HG02610 (cell line): Measurements from ENCODE around the gene ACKR2.
A peak's percentile ranks its signal among the peaks of the same experiment; 100 is the strongest.

Experiments used
- ATAC-seq: cut with Tn5 transposase; IDR thresholded peaks from one replicate; pipeline ENCODE4 v1.9.1; 2021; ENCODE audit warnings: mild to moderate bottlenecking, moderate library complexity; ENCODE audit not compliant: unreplicated experiment

ACKR2 gene

GRCh38 chr3:42809202-42809601 is at the start of gene ACKR2:
Gene ACKR2, plus strand, starts transcription at chr3:42809445. Its CDS starts 55,058 bp downstream, at chr3:42864503.
- no peak for ATAC-seq

- no peak for ATAC-seq
Observed at GRCh38 chr3:42762046-42762724, 47.1 kb upstream of the ACKR2 start.

- no peak for ATAC-seq
Observed at GRCh38 chr3:42763021-42763420, 46.2 kb upstream of the ACKR2 start.

- ATAC-seq = no peak
Observed at GRCh38 chr3:42764115-42764514, 45.1 kb upstream of the ACKR2 start.

- ATAC-seq = no peak
Observed at GRCh38 chr3:42764561-42765295, 44.5 kb upstream of the ACKR2 start.

GRCh38 chr3:42769477-42770131 is 39.6 kb upstream of the ACKR2 start:
- no peak for ATAC-seq

- ATAC-seq = no peak
Observed at GRCh38 chr3:42771271-42771670, 38.0 kb upstream of the ACKR2 start.

GRCh38 chr3:42772670-42773408 is 36.4 kb upstream of the ACKR2 start, which contains the start of gene CCDC13:
Gene CCDC13, minus strand, starts transcription at chr3:42773253. Its CDS starts 14,908 bp downstream, at chr3:42758345.
- peak; percentile 99 for ATAC-seq

- peak; percentile 10 for ATAC-seq
Observed at GRCh38 chr3:42773409-42773751, 35.9 kb upstream of the ACKR2 start.

- no peak for ATAC-seq
Observed at GRCh38 chr3:42778644-42779043, 30.6 kb upstream of the ACKR2 start.

- ATAC-seq = no peak
Observed at GRCh38 chr3:42780398-42780797, 28.8 kb upstream of the ACKR2 start.

- ATAC-seq = no peak
Observed at GRCh38 chr3:42780892-42781700, 28.1 kb upstream of the ACKR2 start.

GRCh38 chr3:42786212-42786611 is 23.0 kb upstream of the ACKR2 start:
- ATAC-seq = no peak

- ATAC-seq = no peak
Observed at GRCh38 chr3:42786631-42787030, 22.6 kb upstream of the ACKR2 start.

GRCh38 chr3:42790714-42791229 is 18.5 kb upstream of the ACKR2 start:
- no peak for ATAC-seq

- ATAC-seq = no peak
Observed at GRCh38 chr3:42795621-42796181, 13.5 kb upstream of the ACKR2 start.

- ATAC-seq = no peak
Observed at GRCh38 chr3:42796332-42796885, 12.8 kb upstream of the ACKR2 start.

- no peak for ATAC-seq
Observed at GRCh38 chr3:42799376-42799775, 9.9 kb upstream of the ACKR2 start.

GRCh38 chr3:42800251-42800650 is 9.0 kb upstream of the ACKR2 start:
- no peak for ATAC-seq
